SIG-M5 treated with dmso at 0.1 percent for 504 hours (cell line): Measurements from ENCODE around the gene TMEM252.

Source experiments
- DNase-seq: peaks from one replicate; lab custom pipeline; 2025; ENCODE audit not compliant: unreplicated experiment; lab: John Stamatoyannopoulos, UW

Gene TMEM252

GRCh38 chr9:68540712-68541535, at the start of gene TMEM252:
Gene TMEM252 (minus strand): TSS chr9:68540883. CDS start chr9:68540814, 69 bp downstream.
- DNase-seq: no peak

- no peak for DNase-seq
Measured at GRCh38 chr9:68585034-68585761, 44.5 kb upstream of the TMEM252 start.

- DNase-seq: peak; percentile 68
Measured at GRCh38 chr9:68584189-68585033, 43.7 kb upstream of the TMEM252 start.

GRCh38 chr9:68581696-68582095, 41.0 kb upstream of the TMEM252 start:
- no peak for DNase-seq

GRCh38 chr9:68577774-68578591, 37.3 kb upstream of the TMEM252 start:
- DNase-seq: no peak

GRCh38 chr9:68575817-68576216, 35.1 kb upstream of the TMEM252 start:
- no peak for DNase-seq

- DNase-seq: no peak
Measured at GRCh38 chr9:68574150-68574549, 33.5 kb upstream of the TMEM252 start.

- no peak for DNase-seq
Measured at GRCh38 chr9:68567565-68567964, 26.9 kb upstream of the TMEM252 start.

GRCh38 chr9:68562461-68562860, 21.8 kb upstream of the TMEM252 start:
- no peak for DNase-seq

GRCh38 chr9:68560071-68560844, 19.6 kb upstream of the TMEM252 start:
- peak; percentile 91 for DNase-seq

GRCh38 chr9:68558545-68558944, 17.9 kb upstream of the TMEM252 start:
- DNase-seq: no peak

GRCh38 chr9:68555437-68556150, 14.9 kb upstream of the TMEM252 start:
- no peak for DNase-seq

- no peak for DNase-seq
Measured at GRCh38 chr9:68552700-68553476, 12.2 kb upstream of the TMEM252 start.

- DNase-seq: peak; percentile 32
Measured at GRCh38 chr9:68551191-68551590, 10.5 kb upstream of the TMEM252 start.

- no peak for DNase-seq
Measured at GRCh38 chr9:68548241-68548640, 7.6 kb upstream of the TMEM252 start.

- DNase-seq: peak; percentile 25
Measured at GRCh38 chr9:68547417-68547816, 6.7 kb upstream of the TMEM252 start.

- peak; percentile 85 for DNase-seq
Measured at GRCh38 chr9:68546596-68547390, 6.1 kb upstream of the TMEM252 start.
